Epithelial cell of esophagus (primary cell): ENCODE results near the gene CXCL9.

ENCODE experiments used
- DNase-seq: peaks from one replicate; pipeline ENCODE4 v3.0.0; 2010; ENCODE audit warnings: low read depth
- H3K4me3 ChIP-seq: 2 replicates; pipeline ENCODE4 v1.5.1; 2011; ENCODE audit warnings: mild to moderate bottlenecking, low read length, control low read depth
- TF ChIP-seq, protein P1 (sequence below): IDR thresholded peaks from 2 replicates; pipeline ENCODE4 v1.5.1; 2011; ENCODE audit warnings: low read depth, mild to moderate bottlenecking, low read length, control low read depth, inconsistent platforms; ENCODE audit not compliant: insufficient read depth; ENCODE audit errors: missing control alignments

Gene CXCL9

DNA sequence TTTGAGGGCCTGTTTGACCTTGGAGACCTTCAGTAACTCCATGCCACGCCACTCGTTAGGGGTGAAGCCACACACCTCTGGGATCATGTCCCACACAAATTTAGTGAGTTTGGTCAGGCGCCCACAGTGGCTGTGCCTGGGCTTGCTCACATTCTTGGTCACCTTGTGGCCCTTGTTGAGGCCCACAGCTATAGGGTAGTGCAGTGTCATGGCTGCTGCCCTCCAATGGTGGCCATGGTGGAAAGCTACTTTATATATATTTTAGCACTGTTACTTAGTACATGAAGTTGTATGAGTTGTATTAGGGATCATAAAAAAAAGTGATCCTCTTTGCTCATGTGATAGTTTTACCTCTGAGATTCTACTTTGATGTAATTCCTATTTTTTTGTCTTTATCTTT lies 29.5 kb upstream of the CXCL9 start:
- TF ChIP-seq, protein P1, sequence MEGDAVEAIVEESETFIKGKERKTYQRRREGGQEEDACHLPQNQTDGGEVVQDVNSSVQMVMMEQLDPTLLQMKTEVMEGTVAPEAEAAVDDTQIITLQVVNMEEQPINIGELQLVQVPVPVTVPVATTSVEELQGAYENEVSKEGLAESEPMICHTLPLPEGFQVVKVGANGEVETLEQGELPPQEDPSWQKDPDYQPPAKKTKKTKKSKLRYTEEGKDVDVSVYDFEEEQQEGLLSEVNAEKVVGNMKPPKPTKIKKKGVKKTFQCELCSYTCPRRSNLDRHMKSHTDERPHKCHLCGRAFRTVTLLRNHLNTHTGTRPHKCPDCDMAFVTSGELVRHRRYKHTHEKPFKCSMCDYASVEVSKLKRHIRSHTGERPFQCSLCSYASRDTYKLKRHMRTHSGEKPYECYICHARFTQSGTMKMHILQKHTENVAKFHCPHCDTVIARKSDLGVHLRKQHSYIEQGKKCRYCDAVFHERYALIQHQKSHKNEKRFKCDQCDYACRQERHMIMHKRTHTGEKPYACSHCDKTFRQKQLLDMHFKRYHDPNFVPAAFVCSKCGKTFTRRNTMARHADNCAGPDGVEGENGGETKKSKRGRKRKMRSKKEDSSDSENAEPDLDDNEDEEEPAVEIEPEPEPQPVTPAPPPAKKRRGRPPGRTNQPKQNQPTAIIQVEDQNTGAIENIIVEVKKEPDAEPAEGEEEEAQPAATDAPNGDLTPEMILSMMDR: peak; percentile 56
- peak; percentile 58 for DNase-seq
- no peak overlapping the region for H3K4me3 ChIP-seq

DNA sequence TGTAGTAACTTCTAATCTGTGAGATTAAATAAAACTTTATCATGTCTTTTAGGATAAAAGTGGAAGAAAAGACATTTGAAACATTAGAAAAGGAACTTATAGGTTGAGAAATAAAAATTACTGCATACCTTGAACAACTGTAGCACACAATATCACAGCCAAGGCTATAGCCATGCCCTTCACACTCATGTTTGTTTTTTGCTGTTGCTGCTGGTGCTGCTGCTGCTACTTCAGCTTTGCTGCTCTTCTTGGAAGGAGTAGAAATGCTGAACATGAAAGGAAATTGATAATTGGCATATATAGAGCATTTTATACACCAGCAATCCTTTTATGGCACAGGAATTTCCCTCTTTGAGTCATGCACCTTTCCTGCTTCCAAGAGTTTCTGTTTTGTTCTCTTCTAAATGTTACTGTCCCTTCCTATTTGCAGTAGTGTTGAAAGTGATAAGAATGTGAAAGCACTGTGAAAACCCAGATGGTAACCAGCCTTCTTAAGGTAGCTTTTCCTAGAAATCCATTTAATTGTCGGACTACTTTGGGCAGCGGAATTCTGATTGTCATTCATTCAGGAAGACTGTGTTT lies 28.6 kb upstream of the CXCL9 start, which contains the start of gene CXCL11:
TSS of gene CXCL11 (minus strand) at position 272 of the 582 bp plus-strand sequence. CDS start at position 189, 83 bp downstream.
- TF ChIP-seq, protein P1: no peak
- DNase-seq: peak; percentile 56
- no peak within 1 kb of the TSS for H3K4me3 ChIP-seq

DNA sequence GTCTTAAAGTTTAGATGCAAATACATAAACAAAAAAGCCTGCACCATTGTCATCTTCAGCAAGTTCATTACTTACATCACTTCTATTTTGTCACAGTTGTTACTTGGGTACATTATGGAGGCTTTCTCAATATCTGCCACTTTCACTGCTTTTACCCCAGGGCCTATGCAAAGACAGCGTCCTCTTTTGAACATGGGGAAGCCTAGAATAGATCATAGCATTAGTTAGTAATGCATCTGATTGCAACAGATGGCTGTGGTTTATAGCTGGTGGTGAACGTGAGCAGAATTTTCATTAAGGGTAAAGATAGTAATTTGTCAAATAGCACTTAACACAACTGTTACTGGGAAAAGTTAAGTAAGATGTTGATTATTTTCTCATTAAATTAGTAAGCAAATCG lies 27.8 kb upstream of the CXCL9 start:
- DNase-seq: no peak
- no peak overlapping the region for H3K4me3 ChIP-seq
- TF ChIP-seq, protein P1: no peak

DNA sequence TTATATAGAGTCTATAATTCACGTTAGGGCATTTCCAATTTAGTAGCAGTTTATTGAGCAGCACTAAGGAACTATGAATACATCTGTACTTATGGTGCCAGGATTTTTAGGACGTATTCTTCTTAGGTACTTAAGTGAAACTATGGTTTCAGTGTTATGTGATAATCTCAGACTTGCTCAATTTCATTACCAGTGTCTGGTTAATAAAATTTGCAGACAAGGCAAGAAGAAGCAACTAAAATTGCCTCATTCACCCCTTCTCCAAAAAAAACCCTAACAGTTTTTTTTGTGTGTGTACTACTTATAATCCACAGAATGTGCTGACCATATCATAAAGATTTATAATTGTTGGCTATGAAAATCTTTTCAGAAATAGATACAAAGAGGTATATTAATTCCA lies 22.0 kb upstream of the CXCL9 start:
- H3K4me3 ChIP-seq: no peak overlapping the region
- no peak for DNase-seq
- TF ChIP-seq, protein P1: no peak

DNA sequence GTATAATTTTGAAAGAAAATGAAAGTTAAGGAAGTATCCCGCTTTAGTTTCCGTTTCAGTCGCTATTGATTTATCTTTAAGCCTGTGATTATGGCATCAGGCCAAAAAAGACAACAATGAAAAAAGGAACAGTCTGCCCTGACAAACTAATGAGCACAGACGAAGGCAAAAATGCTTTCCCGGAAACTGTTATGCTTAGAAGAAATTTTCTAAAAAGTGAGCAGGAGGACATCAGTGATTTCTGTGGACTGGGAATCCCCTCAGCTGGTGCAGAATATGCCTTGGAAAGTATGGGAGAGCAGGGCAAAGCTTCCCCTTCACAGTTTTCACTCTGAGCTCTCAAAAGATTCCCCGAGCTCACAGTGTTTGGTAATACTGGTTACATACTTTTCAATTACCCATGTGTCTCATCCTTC lies 21.0 kb upstream of the CXCL9 start:
- peak; percentile 19 for DNase-seq
- H3K4me3 ChIP-seq: no peak overlapping the region
- TF ChIP-seq, protein P1: no peak

DNA sequence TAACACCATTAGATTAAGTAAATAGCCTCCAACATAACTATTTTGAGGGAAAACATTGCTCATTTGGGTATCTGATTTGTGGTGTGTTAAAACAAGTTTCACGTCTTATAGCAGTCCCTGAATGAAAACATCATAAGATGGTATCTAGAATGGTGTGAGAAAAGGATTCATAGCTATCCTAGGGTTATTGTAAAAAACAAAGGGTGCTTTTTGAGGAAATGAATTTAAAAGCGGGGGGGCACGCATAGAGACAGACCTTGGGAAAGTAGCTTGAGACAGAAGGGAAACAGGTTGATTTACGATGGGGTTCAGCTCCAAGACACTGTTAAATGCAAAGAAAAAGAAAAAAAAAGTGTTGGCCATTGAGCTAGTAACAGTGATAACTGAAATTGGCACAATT lies 16.8 kb upstream of the CXCL9 start:
- TF ChIP-seq, protein P1: no peak
- no peak for DNase-seq
- H3K4me3 ChIP-seq: no peak overlapping the region

DNA sequence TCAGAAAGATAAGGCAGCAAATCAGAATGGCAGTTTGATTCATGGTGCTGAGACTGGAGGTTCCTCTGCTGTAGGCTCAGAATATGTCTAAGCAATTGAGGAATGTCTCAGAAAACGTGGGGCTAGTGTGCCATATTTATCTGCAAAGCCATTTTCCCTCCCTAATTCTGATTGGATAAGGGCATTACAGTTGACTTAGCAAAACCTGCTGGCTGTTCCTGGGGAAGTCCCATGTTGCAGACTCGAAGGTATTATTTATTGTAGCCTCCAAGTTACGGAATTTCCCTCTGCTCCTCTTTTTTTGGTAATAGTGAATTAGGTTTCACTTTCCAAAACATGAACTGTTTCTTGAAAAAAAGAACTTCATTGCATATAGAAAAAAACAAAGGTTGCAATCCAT lies 16.1 kb upstream of the CXCL9 start, which contains the start of gene CXCL10:
TSS of gene CXCL10 (minus strand) at position 109 of the 400 bp plus-strand sequence. CDS start at position 43, 66 bp downstream.
- H3K4me3 ChIP-seq: no peak within 1 kb of the TSS
- TF ChIP-seq, protein P1: no peak
- peak; percentile 48 for DNase-seq
